GM04503 (cell line): ENCODE measurements around the gene TPTE.
"Not testable (repeated sequence)": the region's sequence is repeated elsewhere in the genome, so short reads cannot be mapped to it uniquely, and the experiment has no call there.

ENCODE experiments used
- DNase-seq: peaks from one replicate; pipeline ENCODE4 v3.0.0-alpha.2; 2012; ENCODE audit warnings: low read depth

TPTE gene

GRCh38 chr21:10617133-10617752, 95.9 kb downstream of the TPTE start:
- DNase-seq = not testable (repeated sequence)

- no peak for DNase-seq
These were observed 106.0 kb downstream of the TPTE start for GRCh38 chr21:10627316-10627863.

GRCh38 chr21:10629239-10629638, 107.9 kb downstream of the TPTE start:
- not testable (repeated sequence) for DNase-seq

- not testable (repeated sequence) for DNase-seq
These were observed 109.4 kb downstream of the TPTE start for GRCh38 chr21:10630829-10631228.

GRCh38 chr21:10631316-10631715, 109.9 kb downstream of the TPTE start:
- DNase-seq = not testable (repeated sequence)

GRCh38 chr21:10638144-10638543, 116.8 kb downstream of the TPTE start:
- not testable (repeated sequence) for DNase-seq

GRCh38 chr21:10639123-10639522, 117.7 kb downstream of the TPTE start:
- no peak for DNase-seq

GRCh38 chr21:10639746-10640145, 118.4 kb downstream of the TPTE start:
- DNase-seq = not testable (repeated sequence)

- no peak for DNase-seq
These were observed 119.1 kb downstream of the TPTE start for GRCh38 chr21:10640446-10640845.

- no peak for DNase-seq
These were observed 119.7 kb downstream of the TPTE start for GRCh38 chr21:10641107-10641506.

- DNase-seq = not testable (repeated sequence)
These were observed 124.3 kb downstream of the TPTE start for GRCh38 chr21:10645667-10646066.

GRCh38 chr21:10649350-10650149, 128.2 kb downstream of the TPTE start:
- DNase-seq = not testable (repeated sequence)

GRCh38 chr21:10650297-10650696, 128.9 kb downstream of the TPTE start:
- DNase-seq = not testable (repeated sequence)
